Measurements from ENCODE around the gene SLC12A4.
"Not testable (repeated sequence)": the region's sequence is repeated elsewhere in the genome, so short reads cannot be mapped to it uniquely, and the experiment has no call there.

Gene SLC12A4

GRCh38 chr16:67968400-67969253, at the start of gene SLC12A4:
Gene SLC12A4 (minus strand): TSS chr16:67968637. CDS start chr16:67968553, 84 bp downstream.
- peak within 1 kb of the TSS; percentile 28 to 97 (median 93) for H3K27ac ChIP-seq
- H3K4me3 ChIP-seq, result peak within 1 kb of the TSS; percentile 53 to 93 (median 84)

GRCh38 chr16:68015681-68016080, 47.2 kb upstream of the SLC12A4 start, which contains the start of gene DPEP2NB:
Gene DPEP2NB (minus strand): TSS chr16:68015911. CDS start chr16:68015770, 141 bp downstream.
- H3K27ac ChIP-seq, result no peak within 1 kb of the TSS
- no peak within 1 kb of the TSS for H3K4me3 ChIP-seq

- H3K4me3 ChIP-seq, result no peak overlapping the region
- H3K27ac ChIP-seq, result peak overlapping the region in 15 of 21 experiments; percentile 1 to 67 (median 39)
Observed at GRCh38 chr16:68013440-68013839, 45.0 kb upstream of the SLC12A4 start.

- H3K4me3 ChIP-seq, H3K27ac ChIP-seq: not testable (repeated sequence)
Observed at GRCh38 chr16:68009872-68010271, 41.4 kb upstream of the SLC12A4 start.

- Histone ChIP-seq H3K27ac (no peak overlapping the region), H3K4me3 (no peak overlapping the region)
Observed at GRCh38 chr16:68009157-68009735, 40.8 kb upstream of the SLC12A4 start.

- Histone ChIP-seq H3K27ac (peak overlapping the region; percentile 46 to 97 (median 85)), H3K4me3 (no peak overlapping the region)
Observed at GRCh38 chr16:68005786-68006286, 37.4 kb upstream of the SLC12A4 start.

GRCh38 chr16:68005211-68005610, 36.8 kb upstream of the SLC12A4 start:
- Histone ChIP-seq H3K4me3 (no peak overlapping the region), H3K27ac (peak overlapping the region; percentile 46 to 97 (median 85))

- Histone ChIP-seq H3K4me3 (no peak overlapping the region), H3K27ac (peak overlapping the region in 1 of 21 experiments; percentile 0)
Observed at GRCh38 chr16:68003031-68003430, 34.6 kb upstream of the SLC12A4 start.

- Histone ChIP-seq H3K4me3 (peak overlapping the region in 1 of 7 experiments; percentile 1), H3K27ac (peak overlapping the region in 14 of 21 experiments; percentile 19 to 93 (median 76))
Observed at GRCh38 chr16:68000450-68000849, 32.0 kb upstream of the SLC12A4 start.

GRCh38 chr16:67999985-68000384, 31.5 kb upstream of the SLC12A4 start:
- Histone ChIP-seq H3K27ac (peak overlapping the region in 17 of 21 experiments; percentile 9 to 93 (median 72)), H3K4me3 (peak overlapping the region in 1 of 7 experiments; percentile 1)

GRCh38 chr16:67998779-67999688, 30.6 kb upstream of the SLC12A4 start, which contains the start of gene DPEP2:
Gene DPEP2 (minus strand): TSS chr16:67999484. CDS start chr16:67993212, 6,272 bp downstream.
- peak within 1 kb of the TSS in 4 of 7 experiments; percentile 4 to 20 (median 12) for H3K4me3 ChIP-seq
- peak within 1 kb of the TSS in 17 of 21 experiments; percentile 9 to 93 (median 72) for H3K27ac ChIP-seq

GRCh38 chr16:67998231-67998778, 29.9 kb upstream of the SLC12A4 start:
- not testable (repeated sequence) for H3K4me3 ChIP-seq
- H3K27ac ChIP-seq, result peak overlapping the region in 6 of 21 experiments; percentile 2 to 93 (median 83)

- no peak overlapping the region for H3K27ac ChIP-seq
- no peak overlapping the region for H3K4me3 ChIP-seq
Observed at GRCh38 chr16:67996666-67997065, 28.2 kb upstream of the SLC12A4 start.

GRCh38 chr16:67995423-67995822, 27.0 kb upstream of the SLC12A4 start:
- Histone ChIP-seq H3K27ac (peak overlapping the region in 3 of 21 experiments; percentile 36 to 47 (median 37)), H3K4me3 (no peak overlapping the region)

- Histone ChIP-seq H3K27ac (peak overlapping the region in 20 of 21 experiments; percentile 21 to 86 (median 78)), H3K4me3 (peak overlapping the region in 2 of 7 experiments; percentile 22 to 32)
Observed at GRCh38 chr16:67994040-67994408, 25.6 kb upstream of the SLC12A4 start.

GRCh38 chr16:67993207-67994039, 25.0 kb upstream of the SLC12A4 start:
- peak overlapping the region in 20 of 21 experiments; percentile 21 to 86 (median 78) for H3K27ac ChIP-seq
- H3K4me3 ChIP-seq, result peak overlapping the region in 5 of 7 experiments; percentile 16 to 32 (median 22)

GRCh38 chr16:67992661-67993206, 24.3 kb upstream of the SLC12A4 start:
- peak overlapping the region in 1 of 7 experiments; percentile 22 for H3K4me3 ChIP-seq
- peak overlapping the region in 14 of 21 experiments; percentile 72 to 86 (median 80) for H3K27ac ChIP-seq

- H3K27ac ChIP-seq, result no peak overlapping the region
- no peak overlapping the region for H3K4me3 ChIP-seq
Observed at GRCh38 chr16:67990018-67990386, 21.6 kb upstream of the SLC12A4 start.

Measured in skin epidermis (tissue), 12 donors.